Measurements from ENCODE around the gene WWOX. TPM values are rescaled to one million over a fixed set of nuclear protein-coding genes. Genes with fewer than 3 reads are reported as not detected.

Gene WWOX
- total RNA-seq, 1 experiment from 2014 or later, result 15.6 TPM

DNA sequence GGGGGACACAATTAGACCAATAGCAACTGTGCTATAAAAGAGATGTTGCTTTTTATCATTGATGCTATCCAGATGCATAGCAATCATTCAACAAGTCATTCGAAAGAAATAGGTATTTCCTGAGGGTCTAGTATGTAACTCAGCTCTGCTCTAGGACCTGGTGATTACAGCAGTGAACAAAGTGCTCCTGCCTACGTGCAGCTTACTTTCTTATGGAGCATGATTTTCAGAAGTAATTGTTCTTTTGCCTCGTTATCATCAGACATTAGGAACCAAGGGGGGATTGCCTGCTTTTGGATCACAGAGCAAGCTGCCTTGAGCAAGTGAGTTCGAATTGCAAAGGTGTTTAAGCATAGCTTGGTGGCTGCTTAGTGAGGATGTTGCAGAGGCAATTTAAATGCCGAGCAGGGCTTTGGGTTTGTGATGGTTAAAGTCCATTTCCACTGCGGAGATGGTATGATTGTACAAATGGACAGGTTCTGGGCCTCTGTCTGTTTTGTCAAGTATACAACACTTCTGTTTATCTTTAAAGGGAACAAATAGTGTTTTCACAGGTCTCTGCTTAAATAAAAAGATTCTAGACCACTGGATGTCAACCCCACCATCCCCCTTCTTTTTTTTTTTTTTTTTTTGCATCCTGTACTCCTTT, 41.5 kb downstream of the WWOX start:
- Histone ChIP-seq H2BK15ac (ENCODE audit: low read depth, low read length) (no peak overlapping the region), H2BK120ac (ENCODE audit: low read depth, low read length, poor library complexity, severe bottlenecking) (no peak overlapping the region), H4K91ac (ENCODE audit: insufficient read length, low read depth, low read length) (no peak overlapping the region), H3K4ac (ENCODE audit: low read depth, low read length) (no peak overlapping the region), H2AFZ (ENCODE audit: low read length) (no peak overlapping the region), H2AK5ac (ENCODE audit: insufficient read length, low read length) (no peak overlapping the region), H3K14ac (ENCODE audit: insufficient read depth, low read length) (no peak overlapping the region), H3K79me2 (ENCODE audit: insufficient read depth, low read length) (no peaks in the 10 kb centered on the region), H3K23ac (ENCODE audit: insufficient read length, low read depth, low read length) (no peak overlapping the region), H3K79me1 (ENCODE audit: insufficient read depth, low read depth, low read length, poor library complexity, severe bottlenecking) (no peaks in the 10 kb centered on the region), H3K56ac (ENCODE audit: insufficient read length, low read depth, low read length) (no peak overlapping the region), H3K23me2 (ENCODE audit: insufficient read length, low read depth, low read length, poor library complexity, severe bottlenecking) (no peaks in the 10 kb centered on the region), H3K4me2 (ENCODE audit: insufficient read depth, insufficient read length, low read length) (no peak overlapping the region), H4K20me1 (ENCODE audit: control insufficient read depth, insufficient read depth, insufficient read length) (no peaks in the 10 kb centered on the region), H2BK20ac (ENCODE audit: low read depth, low read length, poor library complexity, severe bottlenecking) (no peak overlapping the region), H4K8ac (replicated peaks; ENCODE audit: insufficient read length, low read depth, low read length) (no peak overlapping the region), H3K9me3 (ENCODE audit: control insufficient read depth, low read depth, low read length) (no peaks in the 10 kb centered on the region), H3K27me3 (ENCODE audit: insufficient read depth, low read length) (no peaks in the 10 kb centered on the region), H3K27ac (ENCODE audit: insufficient read length, low read depth, low read length) (no peak overlapping the region), H3T11ph (ENCODE audit: low read length) (no peak overlapping the region), H4K5ac (ENCODE audit: insufficient read length, low read depth, low read length) (no peak overlapping the region), H3K9ac (ENCODE audit: extremely low read depth, insufficient read length, low read length) (no peak overlapping the region), H3K4me1 (ENCODE audit: insufficient read depth, low read length) (no peaks in the 10 kb centered on the region), H2BK5ac (ENCODE audit: insufficient read length, low read length) (no peak overlapping the region), H3K18ac (ENCODE audit: insufficient read length, low read depth, low read length) (no peak overlapping the region), H2BK12ac (ENCODE audit: insufficient read length, low read depth, low read length) (no peak overlapping the region)
- Mint-ChIP-seq H3K36me3 (ENCODE audit: insufficient read depth in 1 of 3, low read depth in 3 of 3) (no peaks in the 10 kb centered on the region), H3K27ac (no peak overlapping the region), H3K4me1 (peaks cover 0 to 2% of the 10 kb centered on the region in 2 experiments; a peak in 1 of 4 replicates), H3K27me3 (ENCODE audit: low read depth) (no peaks in the 10 kb centered on the region), H3K4me3 (no peak overlapping the region), H3K9me3 (peaks cover 0 to 2% of the 10 kb centered on the region in 2 experiments; a peak in 1 of 5 replicates)
- TF ChIP-seq, protein P1, sequence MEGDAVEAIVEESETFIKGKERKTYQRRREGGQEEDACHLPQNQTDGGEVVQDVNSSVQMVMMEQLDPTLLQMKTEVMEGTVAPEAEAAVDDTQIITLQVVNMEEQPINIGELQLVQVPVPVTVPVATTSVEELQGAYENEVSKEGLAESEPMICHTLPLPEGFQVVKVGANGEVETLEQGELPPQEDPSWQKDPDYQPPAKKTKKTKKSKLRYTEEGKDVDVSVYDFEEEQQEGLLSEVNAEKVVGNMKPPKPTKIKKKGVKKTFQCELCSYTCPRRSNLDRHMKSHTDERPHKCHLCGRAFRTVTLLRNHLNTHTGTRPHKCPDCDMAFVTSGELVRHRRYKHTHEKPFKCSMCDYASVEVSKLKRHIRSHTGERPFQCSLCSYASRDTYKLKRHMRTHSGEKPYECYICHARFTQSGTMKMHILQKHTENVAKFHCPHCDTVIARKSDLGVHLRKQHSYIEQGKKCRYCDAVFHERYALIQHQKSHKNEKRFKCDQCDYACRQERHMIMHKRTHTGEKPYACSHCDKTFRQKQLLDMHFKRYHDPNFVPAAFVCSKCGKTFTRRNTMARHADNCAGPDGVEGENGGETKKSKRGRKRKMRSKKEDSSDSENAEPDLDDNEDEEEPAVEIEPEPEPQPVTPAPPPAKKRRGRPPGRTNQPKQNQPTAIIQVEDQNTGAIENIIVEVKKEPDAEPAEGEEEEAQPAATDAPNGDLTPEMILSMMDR (conservative IDR thresholded peaks at IDR 0.05), result no peak
- WGBS (ENCODE audit: extremely low coverage, insufficient read length, low lambda C conversion rate), result no CpG with 5 or more reads among the region's 6 CpGs
- DNase-seq, result no peak
